K562 (cell line): ENCODE results near the gene EIF2AK3. TPM values are rescaled to one million over a fixed set of nuclear protein-coding genes. Genes with fewer than 3 reads are reported as not detected.

Experiments used
- CC2D1A ChIP-seq: fragments of 450-650 bp; IDR thresholded peaks from 2 replicates; pipeline ENCODE4 v1.6.1; 2017; ENCODE audit warnings: mild to moderate bottlenecking
- EHMT2 ChIP-seq: fragments of 450-650 bp; IDR thresholded peaks from 2 replicates; pipeline ENCODE4 v1.6.1; 2018; ENCODE audit warnings: antibody characterized with exemption
- FIP1L1 ChIP-seq: fragments of 200-400 bp; formaldehyde crosslinking; IDR thresholded peaks from 2 replicates; pipeline ENCODE4 v1.6.1; 2018; ENCODE audit warnings: mild to moderate bottlenecking, low read depth, low read length; ENCODE audit not compliant: poor library complexity, severe bottlenecking
- FOXA3 ChIP-seq, 2 experiments: fragments of 450-650 bp in 1 of 2; sonication (generic) in 1 of 2; formaldehyde crosslinking; IDR thresholded peaks in 1 of 2; conservative IDR thresholded peaks in 1 of 2; 2 replicates each; pipeline versions ENCODE4 v1.4.0 to v1.8.0; 2020 to 2022; ENCODE audit warnings: mild to moderate bottlenecking in 2 of 2, missing genetic modification reagents in 1 of 2
- GTF2E2 ChIP-seq: fragments of 200-800 bp; sonication (Bioruptor generic); IDR thresholded peaks from 2 replicates; pipeline ENCODE4 v1.6.1; 2016; ENCODE audit warnings: missing genetic modification characterization, missing compliant biosample characterization
- ILF3 ChIP-seq: fragments of 450-650 bp; IDR thresholded peaks from 2 replicates; pipeline ENCODE4 v1.6.1; 2018; ENCODE audit warnings: antibody characterized with exemption, mild to moderate bottlenecking, moderate library complexity, borderline replicate concordance
- KDM2B ChIP-seq: fragments of 250-450 bp; sonication (Bioruptor Pico); IDR thresholded peaks from 2 replicates; pipeline ENCODE4 v1.8.0; 2021; ENCODE audit warnings: mild to moderate bottlenecking, moderate library complexity
- POLR2B ChIP-seq: fragments of 450-650 bp; IDR thresholded peaks from 2 replicates; pipeline ENCODE4 v1.6.1; 2018; ENCODE audit warnings: low read depth; ENCODE audit not compliant: partially characterized antibody
- PTRF ChIP-seq: fragments of 450-650 bp; IDR thresholded peaks from 2 replicates; pipeline ENCODE4 v1.6.1; 2016; ENCODE audit warnings: mild to moderate bottlenecking, missing genetic modification characterization, missing compliant biosample characterization
- PYGO2 ChIP-seq: fragments of 450-650 bp; IDR thresholded peaks from 2 replicates; pipeline ENCODE4 v1.6.1; 2016; ENCODE audit warnings: mild to moderate bottlenecking, missing genetic modification characterization, moderate library complexity, missing compliant biosample characterization
- RFX1 ChIP-seq: fragments of 450-650 bp; IDR thresholded peaks from 2 replicates; pipeline ENCODE4 v1.6.1; 2016; ENCODE audit warnings: mild to moderate bottlenecking, moderate library complexity
- RFX5 ChIP-seq: IDR thresholded peaks from 2 replicates; pipeline ENCODE4 v1.6.1; 2011; ENCODE audit warnings: low read depth, mild to moderate bottlenecking, improper control_type of control experiment, low read length
- SFPQ ChIP-seq: fragments of 200-400 bp; formaldehyde crosslinking; IDR thresholded peaks from 2 replicates; pipeline ENCODE4 v1.6.1; 2017; ENCODE audit warnings: mild to moderate bottlenecking, low read depth, low read length, moderate library complexity
- SMAD2 ChIP-seq: fragments of 150-350 bp; IDR thresholded peaks from 2 replicates; pipeline ENCODE4 v1.6.1; 2014; ENCODE audit warnings: low read depth, mild to moderate bottlenecking, low read length
- SPI1 ChIP-seq: IDR thresholded peaks from 2 replicates; pipeline ENCODE4 v1.6.1; 2011; ENCODE audit warnings: low read depth, low read length, control low read depth, borderline replicate concordance
- TEAD4 ChIP-seq, 2 experiments: sonication (generic) in 1 of 2; formaldehyde crosslinking in 1 of 2; IDR thresholded peaks; 2 replicates each; pipeline versions ENCODE4 v1.6.1 to v1.8.0; 2012 to 2022; ENCODE audit warnings: borderline replicate concordance in 1 of 2, inconsistent platforms in 1 of 2, low read length in 1 of 2, mild to moderate bottlenecking in 1 of 2, missing genetic modification reagents in 1 of 2
- TGIF2 ChIP-seq: sonication (generic); formaldehyde crosslinking; IDR thresholded peaks from 2 replicates; pipeline ENCODE4 v1.8.1; 2022; ENCODE audit warnings: mild to moderate bottlenecking, missing genetic modification reagents, moderate library complexity
- ZBTB17 ChIP-seq: fragments of 450-650 bp; formaldehyde crosslinking; IDR thresholded peaks from 2 replicates; pipeline ENCODE4 v1.4.0; 2020; ENCODE audit warnings: mild to moderate bottlenecking
- ZFPM2 ChIP-seq: fragments of 250-450 bp; sonication (Bioruptor Pico); IDR thresholded peaks from 2 replicates; pipeline ENCODE4 v1.5.1; 2022; ENCODE audit warnings: mild to moderate bottlenecking
- ZNF175 ChIP-seq: fragments of 200-800 bp; sonication (Bioruptor generic); IDR thresholded peaks from 2 replicates; pipeline ENCODE4 v1.6.1; 2016; ENCODE audit warnings: low read depth, mild to moderate bottlenecking, missing genetic modification characterization, missing compliant biosample characterization
- ZNF347 ChIP-seq: fragments of 450-650 bp; formaldehyde crosslinking; IDR thresholded peaks from 2 replicates; pipeline ENCODE4 v1.4.0; 2020; ENCODE audit warnings: low read depth, mild to moderate bottlenecking, moderate library complexity
- ZNF431 ChIP-seq: sonication (generic); formaldehyde crosslinking; IDR thresholded peaks from 2 replicates; pipeline ENCODE4 v1.8.0; 2022; ENCODE audit warnings: mild to moderate bottlenecking, missing genetic modification reagents
- polyA plus RNA-seq, 8 experiments: library from polyadenylated mRNA; depleted of rRNA in 4 of 8; stranded (reverse) in 5 of 8; unstranded in 3 of 8; fragments of >200 nt; fragmentation: Nextera tagmentation in 2 of 8; fragmentation: Illumina TruSeq in 1 of 8; extraction: Ambion mirVana in 2 of 8; extraction: Trizol in 1 of 8; gene quantifications; 2 replicates each; pipeline versions ENCODE4 v1.2.1 to v1.2.3, GENCODE V29; 2011 to 2014; ENCODE audit warnings: inconsistent platforms in 1 of 8, missing spikeins in 1 of 8
- total RNA-seq, 7 experiments: library from RNA; depleted of rRNA in 6 of 7; stranded (reverse); fragments of >200 nt in 6 of 7; fragmentation: Illumina TruSeq in 2 of 7; extraction: Trizol in 2 of 7; gene quantifications; 2 replicates each; pipeline versions ENCODE4 v1.2.1 to v1.2.3, GENCODE V29; 2011 to 2021; ENCODE audit warnings: low replicate concordance in 1 of 7
- TF ChIP-seq, protein P1 (sequence below): IDR thresholded peaks from 2 replicates; pipeline ENCODE4 v1.6.1; 2014; ENCODE audit warnings: antibody characterized with exemption
- TF ChIP-seq, protein P2 (sequence below): fragments of 450-650 bp; IDR thresholded peaks from 2 replicates; pipeline ENCODE4 v1.6.1; 2014; ENCODE audit warnings: low read depth, mild to moderate bottlenecking, moderate library complexity, borderline replicate concordance

The EIF2AK3 gene
- total and polyA plus RNA-seq, 9 of the 15 experiments (the other 6 are each of a cell fraction or from before 2014, with no cell fraction given): 1.7 to 11.6 (median 7.4) TPM

- TF ChIP-seq TEAD4 (IDR thresholded peaks at IDR 0.05; ENCODE audit: low read length) (0 out of 2 replicates have a peak, but pooled peaks have one; percentile 7), TEAD4 (CRISPR knock-in tag; IDR thresholded peaks at IDR 0.05; ENCODE audit: borderline replicate concordance) (no peak), PTRF (tag) (no peak), SMAD2 (no peak), SFPQ (no peak), RFX5 (peak; percentile 77), FIP1L1 (no peak), ZFPM2 (CRISPR knock-in tag) (no peak), ZNF431 (CRISPR knock-in tag) (no peak), GTF2E2 (tag) (0 out of 2 replicates have a peak, but pooled peaks have one; percentile 22), SPI1 (no peak), POLR2B (peak; percentile 84), PYGO2 (no peak), RFX1 (no peak), ILF3 (no peak), ZNF175 (CRISPR knock-in tag) (no peak; the same call in 1 of the 2 replicates), ZBTB17 (CRISPR knock-in tag) (peak; percentile 42; the same call in 1 of the 2 replicates), EHMT2 (no peak), FOXA3 (CRISPR knock-in tag; conservative IDR thresholded peaks at IDR 0.05 in 1 of 2, IDR thresholded peaks at IDR 0.05 in 1 of 2) (0 out of 4 replicates have a peak, but pooled peaks of 1 of the 2 experiments have one; percentile 23), CC2D1A (no peak; the same call in 1 of the 2 replicates), TGIF2 (CRISPR knock-in tag) (no peak), ZNF347 (CRISPR knock-in tag) (no peak), KDM2B (CRISPR knock-in tag) (no peak)
- TF ChIP-seq, protein P1, sequence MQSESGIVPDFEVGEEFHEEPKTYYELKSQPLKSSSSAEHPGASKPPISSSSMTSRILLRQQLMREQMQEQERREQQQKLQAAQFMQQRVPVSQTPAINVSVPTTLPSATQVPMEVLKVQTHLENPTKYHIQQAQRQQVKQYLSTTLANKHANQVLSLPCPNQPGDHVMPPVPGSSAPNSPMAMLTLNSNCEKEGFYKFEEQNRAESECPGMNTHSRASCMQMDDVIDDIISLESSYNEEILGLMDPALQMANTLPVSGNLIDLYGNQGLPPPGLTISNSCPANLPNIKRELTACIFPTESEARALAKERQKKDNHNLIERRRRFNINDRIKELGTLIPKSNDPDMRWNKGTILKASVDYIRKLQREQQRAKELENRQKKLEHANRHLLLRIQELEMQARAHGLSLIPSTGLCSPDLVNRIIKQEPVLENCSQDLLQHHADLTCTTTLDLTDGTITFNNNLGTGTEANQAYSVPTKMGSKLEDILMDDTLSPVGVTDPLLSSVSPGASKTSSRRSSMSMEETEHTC: no peak
- TF ChIP-seq, protein P2, sequence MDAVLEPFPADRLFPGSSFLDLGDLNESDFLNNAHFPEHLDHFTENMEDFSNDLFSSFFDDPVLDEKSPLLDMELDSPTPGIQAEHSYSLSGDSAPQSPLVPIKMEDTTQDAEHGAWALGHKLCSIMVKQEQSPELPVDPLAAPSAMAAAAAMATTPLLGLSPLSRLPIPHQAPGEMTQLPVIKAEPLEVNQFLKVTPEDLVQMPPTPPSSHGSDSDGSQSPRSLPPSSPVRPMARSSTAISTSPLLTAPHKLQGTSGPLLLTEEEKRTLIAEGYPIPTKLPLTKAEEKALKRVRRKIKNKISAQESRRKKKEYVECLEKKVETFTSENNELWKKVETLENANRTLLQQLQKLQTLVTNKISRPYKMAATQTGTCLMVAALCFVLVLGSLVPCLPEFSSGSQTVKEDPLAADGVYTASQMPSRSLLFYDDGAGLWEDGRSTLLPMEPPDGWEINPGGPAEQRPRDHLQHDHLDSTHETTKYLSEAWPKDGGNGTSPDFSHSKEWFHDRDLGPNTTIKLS: no peak
Measured at GRCh38 chr2:88627055-88627855, at the start of gene EIF2AK3 (continued).
